Caki2 (cell line): Measurements from ENCODE around the gene MTA1. TPM values are rescaled to one million over a fixed set of nuclear protein-coding genes. Genes with fewer than 3 reads are reported as not detected.
A peak's percentile ranks its signal among the peaks of the same experiment; 100 is the strongest.

Experiments
- DNase-seq: peaks from one replicate; pipeline ENCODE4 v3.0.0-alpha.2; 2015; ENCODE audit warnings: low read depth
- in situ Hi-C: cut with HindIII; loops from 2 replicates; pipeline ENCODE4 v1.10.0; 2016; ENCODE audit warnings: low sequenced_read_pairs, low pct_unique_long_range_greater_than_20kb, mixed read lengths
- total RNA-seq: library from RNA; depleted of rRNA; stranded (reverse); fragments of >200 nt; shearing (Covaris generic); gene quantifications from 2 replicates; pipeline ENCODE4 v1.2.3, GENCODE V29; 2014; ENCODE audit warnings: low replicate concordance

The MTA1 gene
- total RNA-seq, 1 experiment from 2014 or later: 18.9 TPM

- no peak for DNase-seq
- in situ Hi-C loops: no loop called here
These were observed 67.4 kb downstream of the MTA1 start for GRCh38 chr14:105486974-105487448.

- in situ Hi-C loops: no loop called here
- DNase-seq: no peak
These were observed 67.9 kb downstream of the MTA1 start for GRCh38 chr14:105487449-105487985.

- in situ Hi-C loops: no loop called here
- no peak for DNase-seq
These were observed 68.6 kb downstream of the MTA1 start for GRCh38 chr14:105487986-105488777.

GRCh38 chr14:105488781-105489541, 69.3 kb downstream of the MTA1 start:
- in situ Hi-C loops: no loop called here

GRCh38 chr14:105489542-105490266, 70.1 kb downstream of the MTA1 start:
- DNase-seq: peak; percentile 87
- in situ Hi-C loops: no loop called here

More at GRCh38 chr14:105488781-105489541, 69.3 kb downstream of the MTA1 start:
- DNase-seq: no peak

GRCh38 chr14:105490267-105490571, 70.6 kb downstream of the MTA1 start:
- in situ Hi-C loops: no loop called here
- DNase-seq: no peak

- in situ Hi-C loops: no loop called here
- peak; percentile 99 for DNase-seq
These were observed 71.1 kb downstream of the MTA1 start, which contains the start of gene TEDC1 for GRCh38 chr14:105490572-105491365. Gene TEDC1, plus strand, starts transcription at chr14:105491246. Its CDS starts 130 bp downstream, at chr14:105491376.

GRCh38 chr14:105491366-105491973, 71.8 kb downstream of the MTA1 start:
- in situ Hi-C loops: no loop called here
- peak; percentile 42 for DNase-seq

GRCh38 chr14:105492031-105492970, 72.7 kb downstream of the MTA1 start:
- in situ Hi-C loops: no loop called here
- DNase-seq: no peak

GRCh38 chr14:105492971-105493871, 73.6 kb downstream of the MTA1 start:
- in situ Hi-C loops: no loop called here
- no peak for DNase-seq

GRCh38 chr14:105493921-105494605, 74.4 kb downstream of the MTA1 start:
- in situ Hi-C loops: no loop called here
- DNase-seq: no peak

- in situ Hi-C loops: no loop called here
These were observed 74.9 kb downstream of the MTA1 start for GRCh38 chr14:105494606-105494929.

GRCh38 chr14:105495101-105495989, 75.7 kb downstream of the MTA1 start:
- DNase-seq: no peak
- in situ Hi-C loops: no loop called here

More at GRCh38 chr14:105494606-105494929, 74.9 kb downstream of the MTA1 start:
- DNase-seq: no peak
